ENCODE results near the gene BCKDK.

DNA sequence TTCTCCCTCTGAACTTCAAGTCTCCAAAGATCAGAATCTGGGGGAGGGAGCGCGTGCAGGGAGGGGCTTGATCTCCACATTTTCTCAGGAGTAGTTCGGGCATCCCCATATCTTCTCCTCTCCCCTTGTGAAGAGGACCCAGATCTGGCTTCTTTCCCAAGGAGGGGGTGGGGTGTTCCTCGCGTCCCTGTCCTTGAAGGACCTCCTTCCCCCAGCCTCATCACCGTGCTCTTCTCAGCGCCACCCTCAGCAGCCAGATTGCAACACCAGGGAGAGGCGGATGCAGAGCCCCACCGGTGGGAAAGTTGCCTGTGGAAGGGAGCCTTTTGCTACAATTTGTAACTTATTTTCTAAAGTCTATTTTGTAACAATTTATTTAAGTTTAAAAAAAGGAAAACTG is 25.1 kb upstream of the BCKDK start:
- TF ChIP-seq, protein P1, sequence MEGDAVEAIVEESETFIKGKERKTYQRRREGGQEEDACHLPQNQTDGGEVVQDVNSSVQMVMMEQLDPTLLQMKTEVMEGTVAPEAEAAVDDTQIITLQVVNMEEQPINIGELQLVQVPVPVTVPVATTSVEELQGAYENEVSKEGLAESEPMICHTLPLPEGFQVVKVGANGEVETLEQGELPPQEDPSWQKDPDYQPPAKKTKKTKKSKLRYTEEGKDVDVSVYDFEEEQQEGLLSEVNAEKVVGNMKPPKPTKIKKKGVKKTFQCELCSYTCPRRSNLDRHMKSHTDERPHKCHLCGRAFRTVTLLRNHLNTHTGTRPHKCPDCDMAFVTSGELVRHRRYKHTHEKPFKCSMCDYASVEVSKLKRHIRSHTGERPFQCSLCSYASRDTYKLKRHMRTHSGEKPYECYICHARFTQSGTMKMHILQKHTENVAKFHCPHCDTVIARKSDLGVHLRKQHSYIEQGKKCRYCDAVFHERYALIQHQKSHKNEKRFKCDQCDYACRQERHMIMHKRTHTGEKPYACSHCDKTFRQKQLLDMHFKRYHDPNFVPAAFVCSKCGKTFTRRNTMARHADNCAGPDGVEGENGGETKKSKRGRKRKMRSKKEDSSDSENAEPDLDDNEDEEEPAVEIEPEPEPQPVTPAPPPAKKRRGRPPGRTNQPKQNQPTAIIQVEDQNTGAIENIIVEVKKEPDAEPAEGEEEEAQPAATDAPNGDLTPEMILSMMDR (IDR thresholded peaks at IDR 0.05): no peak
- TF ChIP-seq POLR2A (IDR thresholded peaks at IDR 0.05): no peak
